ENCODE measurements around the gene PALM. TPM values are rescaled to one million over a fixed set of nuclear protein-coding genes. Genes with fewer than 3 reads are reported as not detected.
A peak's percentile ranks its signal among the peaks of the same experiment; 100 is the strongest.
"Not testable (repeated sequence)": the region's sequence is repeated elsewhere in the genome, so short reads cannot be mapped to it uniquely, and the experiment has no call there.

The PALM gene
- polyA plus RNA-seq, 6 donors from 2014 or later: 0.35 TPM; not detected in 5

GRCh38 chr19:682678-683320 lies 25.9 kb upstream of the PALM start:
- no peak for DNase-seq
- peak overlapping the region in 5 of 6 donors; percentile 12 to 61 (median 43) for H3K27ac Mint-ChIP-seq
- H3K4me1 Mint-ChIP-seq: peaks cover 7 to 12% (median 7%) of the 10 kb centered on the region in 3 donors
- H3K9me3 Mint-ChIP-seq: no peaks in the 10 kb centered on the region
- H3K36me3 Mint-ChIP-seq: no peaks in the 10 kb centered on the region
- no peak for ATAC-seq (ENCODE audit: low read depth in 2 of 2)
- H3K27me3 Mint-ChIP-seq: peaks cover 0 to 2% (median 0%) of the 10 kb centered on the region in 3 donors
- no peak overlapping the region for H3K4me3 Mint-ChIP-seq

GRCh38 chr19:685454-685931 lies 23.2 kb upstream of the PALM start:
- DNase-seq (no peak), ATAC-seq (ENCODE audit: low read depth in 2 of 2) (no peak)
- H3K4me1 Mint-ChIP-seq: peaks cover 5 to 7% (median 6%) of the 10 kb centered on the region in 3 donors
- no peaks in the 10 kb centered on the region for H3K9me3 Mint-ChIP-seq
- peaks cover 0 to 5% (median 0%) of the 10 kb centered on the region in 3 donors for H3K27me3 Mint-ChIP-seq
- no peaks in the 10 kb centered on the region for H3K36me3 Mint-ChIP-seq
- H3K27ac Mint-ChIP-seq: no peak overlapping the region
- no peak overlapping the region for H3K4me3 Mint-ChIP-seq

- H3K27me3 Mint-ChIP-seq: peaks cover 0 to 5% (median 0%) of the 10 kb centered on the region in 3 donors
- no peaks in the 10 kb centered on the region for H3K36me3 Mint-ChIP-seq
- ATAC-seq (ENCODE audit: low read depth in 2 of 2): no peak
- DNase-seq: no peak
- peaks cover 0 to 3% (median 0%) of the 10 kb centered on the region in 3 donors for H3K4me1 Mint-ChIP-seq
- H3K9me3 Mint-ChIP-seq: no peaks in the 10 kb centered on the region
- H3K4me3 Mint-ChIP-seq: no peak overlapping the region
- peak overlapping the region in 1 of 6 donors; percentile 88 for H3K27ac Mint-ChIP-seq
Observed at GRCh38 chr19:686589-687297, 22.0 kb upstream of the PALM start.

GRCh38 chr19:687569-688166 lies 21.1 kb upstream of the PALM start:
- no peaks in the 10 kb centered on the region for H3K36me3 Mint-ChIP-seq

GRCh38 chr19:688214-688613 lies 20.5 kb upstream of the PALM start:
- no peaks in the 10 kb centered on the region for H3K4me1 Mint-ChIP-seq
- ATAC-seq (ENCODE audit: low read depth in 2 of 2): no peak
- no peak for DNase-seq
- peak overlapping the region in 1 of 8 donors; percentile 33 for H3K4me3 Mint-ChIP-seq
- no peak overlapping the region for H3K27ac Mint-ChIP-seq
- H3K36me3 Mint-ChIP-seq: no peaks in the 10 kb centered on the region
- peaks cover 0 to 5% (median 0%) of the 10 kb centered on the region in 3 donors for H3K27me3 Mint-ChIP-seq
- no peaks in the 10 kb centered on the region for H3K9me3 Mint-ChIP-seq

More at GRCh38 chr19:687569-688166, 21.1 kb upstream of the PALM start:
- no peaks in the 10 kb centered on the region for H3K9me3 Mint-ChIP-seq
- no peak overlapping the region for H3K4me3 Mint-ChIP-seq
- H3K27ac Mint-ChIP-seq: peak overlapping the region in 1 of 6 donors; percentile 65
- ATAC-seq (ENCODE audit: low read depth in 2 of 2) (no peak), DNase-seq (no peak)
- peaks cover 0 to 5% (median 0%) of the 10 kb centered on the region in 3 donors for H3K27me3 Mint-ChIP-seq
- H3K4me1 Mint-ChIP-seq: no peaks in the 10 kb centered on the region

- no peak for DNase-seq
- Mint-ChIP-seq H3K4me1 (no peaks in the 10 kb centered on the region), H3K9me3 (no peaks in the 10 kb centered on the region), H3K36me3 (no peaks in the 10 kb centered on the region), H3K27me3 (peaks cover 0 to 5% (median 0%) of the 10 kb centered on the region in 3 donors), H3K4me3 (no peak overlapping the region), H3K27ac (peak overlapping the region in 1 of 6 donors; percentile 13)
- ATAC-seq (ENCODE audit: low read depth in 2 of 2): no peak
Observed at GRCh38 chr19:688992-689391, 19.7 kb upstream of the PALM start.

GRCh38 chr19:690203-690602 lies 18.5 kb upstream of the PALM start:
- H3K9me3 Mint-ChIP-seq: no peaks in the 10 kb centered on the region
- H3K27ac Mint-ChIP-seq: no peak overlapping the region
- ATAC-seq (ENCODE audit: low read depth in 2 of 2): no peak
- DNase-seq: no peak
- H3K27me3 Mint-ChIP-seq: peaks cover 0 to 15% (median 0%) of the 10 kb centered on the region in 3 donors
- no peaks in the 10 kb centered on the region for H3K36me3 Mint-ChIP-seq
- H3K4me1 Mint-ChIP-seq: no peaks in the 10 kb centered on the region
- H3K4me3 Mint-ChIP-seq: no peak overlapping the region

GRCh38 chr19:694481-695351 lies 14.0 kb upstream of the PALM start:
- Mint-ChIP-seq H3K4me1 (peaks cover 0 to 7% (median 0%) of the 10 kb centered on the region in 3 donors), H3K36me3 (no peaks in the 10 kb centered on the region), H3K9me3 (no peaks in the 10 kb centered on the region), H3K4me3 (peak overlapping the region in 1 of 8 donors; percentile 54), H3K27me3 (peaks cover 0 to 32% (median 7%) of the 10 kb centered on the region in 3 donors), H3K27ac (peak overlapping the region in 2 of 6 donors; percentile 67 to 69)
- ATAC-seq (ENCODE audit: low read depth in 2 of 2) (no peak), DNase-seq (no peak)

- no peak for DNase-seq
- Mint-ChIP-seq H3K27me3 (peaks cover 0 to 32% (median 7%) of the 10 kb centered on the region in 3 donors), H3K9me3 (no peaks in the 10 kb centered on the region), H3K4me3 (peak within 1 kb of the TSS in 3 of 8 donors; percentile 26 to 64 (median 54)), H3K4me1 (peaks cover 0 to 7% (median 0%) of the 10 kb centered on the region in 3 donors), H3K27ac (peak within 1 kb of the TSS in 2 of 6 donors; percentile 67 to 69), H3K36me3 (no peaks in the 10 kb centered on the region)
- ATAC-seq (ENCODE audit: low read depth in 2 of 2): no peak
Observed at GRCh38 chr19:695352-695949, 13.3 kb upstream of the PALM start, which contains the start of gene PRSS57. TSS of gene PRSS57 (minus strand) at chr19:695452. CDS start at chr19:695430, 22 bp downstream.

GRCh38 chr19:698529-698928 lies 10.2 kb upstream of the PALM start:
- not testable (repeated sequence) for DNase-seq; H3K4me3 Mint-ChIP-seq; ATAC-seq (ENCODE audit: low read depth in 2 of 2); H3K9me3 Mint-ChIP-seq; H3K36me3 Mint-ChIP-seq
- H3K4me1 Mint-ChIP-seq: peaks cover 6 to 15% (median 9%) of the 10 kb centered on the region in 3 donors
- peak overlapping the region in 1 of 6 donors; percentile 47 for H3K27ac Mint-ChIP-seq
- peaks cover 10 to 47% (median 21%) of the 10 kb centered on the region in 3 donors for H3K27me3 Mint-ChIP-seq

- H3K4me3 Mint-ChIP-seq; ATAC-seq (ENCODE audit: low read depth in 2 of 2); DNase-seq; H3K9me3 Mint-ChIP-seq; H3K27ac Mint-ChIP-seq: not testable (repeated sequence)
- Mint-ChIP-seq H3K4me1 (peaks cover 9 to 24% (median 11%) of the 10 kb centered on the region in 3 donors), H3K36me3 (peaks cover 0 to 10% of the 10 kb centered on the region in 2 donors), H3K27me3 (peaks cover 10 to 43% (median 25%) of the 10 kb centered on the region in 3 donors)
Observed at GRCh38 chr19:699885-700284, 8.8 kb upstream of the PALM start.

- Mint-ChIP-seq H3K36me3 (peaks cover 0 to 10% of the 10 kb centered on the region in 2 donors), H3K4me1 (peaks cover 9 to 17% (median 11%) of the 10 kb centered on the region in 3 donors), H3K27ac (peak overlapping the region in 1 of 6 donors; percentile 47), H3K27me3 (peaks cover 13 to 52% (median 33%) of the 10 kb centered on the region in 3 donors), H3K4me3 (peak overlapping the region in 6 of 8 donors; percentile 13 to 79 (median 44))
- not testable (repeated sequence) for ATAC-seq (ENCODE audit: low read depth in 2 of 2); H3K9me3 Mint-ChIP-seq; DNase-seq
Observed at GRCh38 chr19:702847-703246, 5.9 kb upstream of the PALM start.
